HEK293T (cell line): ENCODE data around the gene STAT5A.

ENCODE experiments used
- BHLHE40 ChIP-seq: fragments of 450-650 bp; IDR thresholded peaks from 2 replicates; pipeline ENCODE4 v1.6.1; 2016; ENCODE audit warnings: mild to moderate bottlenecking, moderate library complexity, borderline replicate concordance
- CTBP1 ChIP-seq: fragments of 450-650 bp; IDR thresholded peaks from 2 replicates; pipeline ENCODE4 v1.6.1; 2016; ENCODE audit warnings: borderline replicate concordance
- ELF4 ChIP-seq: fragments of 450-650 bp; IDR thresholded peaks from 2 replicates; pipeline ENCODE4 v1.6.1; 2017; ENCODE audit warnings: antibody characterized with exemption
- FOXA1 ChIP-seq: fragments of 450-650 bp; IDR thresholded peaks from 2 replicates; pipeline ENCODE4 v1.6.1; 2016; ENCODE audit warnings: mild to moderate bottlenecking
- FOXK2 ChIP-seq: fragments of 450-650 bp; IDR thresholded peaks from 2 replicates; pipeline ENCODE4 v1.6.1; 2016; ENCODE audit warnings: mild to moderate bottlenecking
- HDGF ChIP-seq: fragments of 450-650 bp; IDR thresholded peaks from 2 replicates; pipeline ENCODE4 v1.6.1; 2017; ENCODE audit warnings: antibody characterized with exemption, borderline replicate concordance
- L3MBTL2 ChIP-seq: fragments of 450-650 bp; conservative IDR thresholded peaks from 2 replicates; pipeline ENCODE4 v1.6.1; 2016; ENCODE audit warnings: mild to moderate bottlenecking
- NFRKB ChIP-seq: fragments of 450-650 bp; IDR thresholded peaks from 2 replicates; pipeline ENCODE4 v1.6.1; 2016; ENCODE audit warnings: mild to moderate bottlenecking, moderate library complexity
- SP1 ChIP-seq: fragments of 450-650 bp; IDR thresholded peaks from 2 replicates; pipeline ENCODE4 v1.6.1; 2017
- SUZ12 ChIP-seq: fragments of 450-650 bp; IDR thresholded peaks from 2 replicates; pipeline ENCODE4 v1.6.1; 2016; ENCODE audit warnings: mild to moderate bottlenecking
- TARDBP ChIP-seq: fragments of 450-650 bp; IDR thresholded peaks from 2 replicates; pipeline ENCODE4 v1.6.1; 2016
- ZNF384 ChIP-seq: fragments of 450-650 bp; IDR thresholded peaks from 2 replicates; pipeline ENCODE4 v1.6.1; 2016
- TF ChIP-seq, protein P1 (sequence below): fragments of 450-650 bp; IDR thresholded peaks from 2 replicates; pipeline ENCODE4 v1.6.1; 2016

- TF ChIP-seq SUZ12 (no peak), BHLHE40 (no peak), SP1 (no peak), ELF4 (no peak), TARDBP (no peak), HDGF (no peak), FOXK2 (no peak), FOXA1 (no peak), CTBP1 (no peak), NFRKB (no peak), ZNF384 (no peak), L3MBTL2 (no peak)
- TF ChIP-seq, protein P1, sequence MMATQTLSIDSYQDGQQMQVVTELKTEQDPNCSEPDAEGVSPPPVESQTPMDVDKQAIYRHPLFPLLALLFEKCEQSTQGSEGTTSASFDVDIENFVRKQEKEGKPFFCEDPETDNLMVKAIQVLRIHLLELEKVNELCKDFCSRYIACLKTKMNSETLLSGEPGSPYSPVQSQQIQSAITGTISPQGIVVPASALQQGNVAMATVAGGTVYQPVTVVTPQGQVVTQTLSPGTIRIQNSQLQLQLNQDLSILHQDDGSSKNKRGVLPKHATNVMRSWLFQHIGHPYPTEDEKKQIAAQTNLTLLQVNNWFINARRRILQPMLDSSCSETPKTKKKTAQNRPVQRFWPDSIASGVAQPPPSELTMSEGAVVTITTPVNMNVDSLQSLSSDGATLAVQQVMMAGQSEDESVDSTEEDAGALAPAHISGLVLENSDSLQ: no peak
Measured at GRCh38 chr17:42270170-42270535, 18.1 kb upstream of the STAT5A start.
